Smooth muscle cell (in vitro differentiated cells): ENCODE results near the gene TSPYL6. TPM values are rescaled to one million over a fixed set of nuclear protein-coding genes. Genes with fewer than 3 reads are reported as not detected.

Experiments
- DNase-seq: peaks from one replicate; lab custom pipeline; 2025; ENCODE audit not compliant: unreplicated experiment; lab: John Stamatoyannopoulos, UW
- H2AFZ ChIP-seq: fragments of 200-600 bp; sonication (generic); 2 replicates; pipeline ENCODE4 v1.6.0; 2016; ENCODE audit warnings: antibody characterized with exemption, low read depth, mild to moderate bottlenecking
- H3F3A ChIP-seq: fragments of 200-600 bp; sonication (generic); 2 replicates; pipeline ENCODE4 v1.6.0; 2017; ENCODE audit warnings: antibody characterized with exemption, low read depth
- H3K27ac ChIP-seq: fragments of 200-600 bp; sonication (generic); 2 replicates; pipeline ENCODE4 v1.5.1; 2016; ENCODE audit warnings: low read depth, mild to moderate bottlenecking
- H3K27me3 ChIP-seq: fragments of 200-600 bp; sonication (generic); 2 replicates; pipeline ENCODE4 v1.6.1; 2016; ENCODE audit warnings: low read depth, mild to moderate bottlenecking
- H3K36me3 ChIP-seq: fragments of 200-600 bp; sonication (generic); 2 replicates; pipeline ENCODE4 v1.5.1; 2016; ENCODE audit warnings: low read depth
- H3K4me1 ChIP-seq: fragments of 200-600 bp; sonication (generic); 2 replicates; pipeline ENCODE4 v1.5.1; 2016; ENCODE audit warnings: low read depth
- H3K4me2 ChIP-seq: fragments of 200-600 bp; sonication (generic); 2 replicates; pipeline ENCODE4 v1.6.0; 2016; ENCODE audit warnings: mild to moderate bottlenecking
- H3K4me3 ChIP-seq: fragments of 200-600 bp; sonication (generic); 2 replicates; pipeline ENCODE4 v1.5.1; 2016; ENCODE audit warnings: mild to moderate bottlenecking
- H3K79me2 ChIP-seq: fragments of 200-600 bp; sonication (generic); 2 replicates; pipeline ENCODE4 v1.6.0; 2016; ENCODE audit warnings: low read depth, mild to moderate bottlenecking
- H3K9ac ChIP-seq: fragments of 200-600 bp; sonication (generic); 2 replicates; pipeline ENCODE4 v1.6.0; 2016; ENCODE audit warnings: low read depth
- H3K9me3 ChIP-seq: fragments of 200-600 bp; sonication (generic); replicated peaks from 2 replicates; pipeline ENCODE4 v1.5.1; 2016; ENCODE audit warnings: low read depth
- H4K20me1 ChIP-seq: fragments of 200-600 bp; sonication (generic); 2 replicates; pipeline ENCODE4 v1.6.0; 2016; ENCODE audit warnings: low read depth
- WGBS: methylation state at CpG from one replicate; pipeline ENCODE4 v1.1.7; 2016; ENCODE audit warnings: low lambda C conversion rate; 5-methylcytosine and 5-hydroxymethylcytosine counted together
- polyA plus RNA-seq: library from polyadenylated mRNA; unstranded; fragments of >200 nt; fragmentation: Nextera tagmentation; extraction: Ambion mirVana; gene quantifications from 2 replicates; pipeline ENCODE4 v1.2.1, GENCODE V29; 2016
- total RNA-seq: library from RNA; depleted of rRNA; stranded (reverse); fragments of >200 nt; gene quantifications from 2 replicates; pipeline ENCODE4 v1.2.3, GENCODE V29; 2014
- TF ChIP-seq, protein P1 (sequence below): fragments of 200-600 bp; sonication (generic); IDR thresholded peaks from 2 replicates; pipeline ENCODE4 v1.5.1; 2017; ENCODE audit warnings: borderline replicate concordance, mild to moderate bottlenecking, antibody characterized with exemption; ENCODE audit not compliant: insufficient read depth, poor library complexity, severe bottlenecking

The TSPYL6 gene
- total and polyA plus RNA-seq, 2 experiments from 2014 or later, result not detected

DNA sequence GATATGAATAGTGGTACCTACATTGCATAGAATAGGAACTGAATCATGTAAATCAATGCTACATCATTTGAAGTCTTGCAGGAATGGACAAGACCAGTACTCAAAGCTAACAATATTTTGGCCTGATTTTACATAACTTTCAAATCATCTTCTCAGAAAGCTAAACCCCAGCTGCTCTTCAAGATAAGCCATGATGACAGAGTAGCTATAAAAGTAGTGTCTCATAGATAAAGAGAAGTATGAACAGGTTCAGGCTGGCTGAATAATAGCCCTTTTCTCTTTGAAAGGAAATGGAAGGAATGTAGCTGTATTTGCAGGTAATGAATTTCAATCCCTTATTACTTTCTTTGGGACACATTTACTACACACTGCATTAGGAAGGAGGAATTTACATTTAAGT, 28.2 kb downstream of the TSPYL6 start:
- H3K27ac ChIP-seq, result no peak overlapping the region
- TF ChIP-seq, protein P1, sequence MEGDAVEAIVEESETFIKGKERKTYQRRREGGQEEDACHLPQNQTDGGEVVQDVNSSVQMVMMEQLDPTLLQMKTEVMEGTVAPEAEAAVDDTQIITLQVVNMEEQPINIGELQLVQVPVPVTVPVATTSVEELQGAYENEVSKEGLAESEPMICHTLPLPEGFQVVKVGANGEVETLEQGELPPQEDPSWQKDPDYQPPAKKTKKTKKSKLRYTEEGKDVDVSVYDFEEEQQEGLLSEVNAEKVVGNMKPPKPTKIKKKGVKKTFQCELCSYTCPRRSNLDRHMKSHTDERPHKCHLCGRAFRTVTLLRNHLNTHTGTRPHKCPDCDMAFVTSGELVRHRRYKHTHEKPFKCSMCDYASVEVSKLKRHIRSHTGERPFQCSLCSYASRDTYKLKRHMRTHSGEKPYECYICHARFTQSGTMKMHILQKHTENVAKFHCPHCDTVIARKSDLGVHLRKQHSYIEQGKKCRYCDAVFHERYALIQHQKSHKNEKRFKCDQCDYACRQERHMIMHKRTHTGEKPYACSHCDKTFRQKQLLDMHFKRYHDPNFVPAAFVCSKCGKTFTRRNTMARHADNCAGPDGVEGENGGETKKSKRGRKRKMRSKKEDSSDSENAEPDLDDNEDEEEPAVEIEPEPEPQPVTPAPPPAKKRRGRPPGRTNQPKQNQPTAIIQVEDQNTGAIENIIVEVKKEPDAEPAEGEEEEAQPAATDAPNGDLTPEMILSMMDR, result no peak
- no peaks in the 10 kb centered on the region for H3K9me3 ChIP-seq
- H3K4me1 ChIP-seq, result no peaks in the 10 kb centered on the region
- no peak overlapping the region for H3K9ac ChIP-seq
- no peaks in the 10 kb centered on the region for H4K20me1 ChIP-seq
- no peak overlapping the region for H2AFZ ChIP-seq
- no peak overlapping the region for H3K4me2 ChIP-seq
- DNase-seq, result no peak
- H3K79me2 ChIP-seq, result no peaks in the 10 kb centered on the region
- no peaks in the 10 kb centered on the region for H3K27me3 ChIP-seq
- no peaks in the 10 kb centered on the region for H3F3A ChIP-seq
- no peak overlapping the region for H3K4me3 ChIP-seq
- no peaks in the 10 kb centered on the region for H3K36me3 ChIP-seq

DNA sequence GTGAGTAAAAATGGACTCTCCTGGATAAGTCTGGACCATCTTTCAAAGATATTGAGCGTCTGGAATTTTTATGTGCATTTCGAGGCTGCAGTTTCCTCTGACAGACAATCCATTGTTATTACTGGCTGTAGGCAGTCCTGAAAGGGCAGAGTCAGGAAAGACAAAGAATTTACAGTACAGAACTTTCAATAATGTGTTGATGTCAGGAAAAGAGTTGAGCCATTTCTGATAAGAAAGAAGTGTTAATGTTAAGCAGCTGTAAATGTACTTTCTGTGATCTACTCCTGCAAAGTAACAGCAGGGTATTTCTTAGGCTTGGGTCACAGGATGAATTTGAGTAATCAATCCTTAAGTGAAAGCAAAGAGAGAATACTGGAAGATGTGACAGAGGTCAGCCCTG, 29.8 kb downstream of the TSPYL6 start:
- Histone ChIP-seq H3K9me3 (no peaks in the 10 kb centered on the region), H3K36me3 (no peaks in the 10 kb centered on the region), H4K20me1 (no peaks in the 10 kb centered on the region), H3F3A (no peaks in the 10 kb centered on the region), H3K79me2 (no peaks in the 10 kb centered on the region), H3K4me1 (no peaks in the 10 kb centered on the region), H3K4me2 (no peak overlapping the region), H3K4me3 (no peak overlapping the region), H3K27ac (no peak overlapping the region), H3K27me3 (no peaks in the 10 kb centered on the region), H3K9ac (no peak overlapping the region), H2AFZ (peak overlapping the region; percentile 45)
- WGBS, result 8% methylated on average over 2 of the region's 2 CpGs
- no peak for DNase-seq
- TF ChIP-seq, protein P1, result no peak

DNA sequence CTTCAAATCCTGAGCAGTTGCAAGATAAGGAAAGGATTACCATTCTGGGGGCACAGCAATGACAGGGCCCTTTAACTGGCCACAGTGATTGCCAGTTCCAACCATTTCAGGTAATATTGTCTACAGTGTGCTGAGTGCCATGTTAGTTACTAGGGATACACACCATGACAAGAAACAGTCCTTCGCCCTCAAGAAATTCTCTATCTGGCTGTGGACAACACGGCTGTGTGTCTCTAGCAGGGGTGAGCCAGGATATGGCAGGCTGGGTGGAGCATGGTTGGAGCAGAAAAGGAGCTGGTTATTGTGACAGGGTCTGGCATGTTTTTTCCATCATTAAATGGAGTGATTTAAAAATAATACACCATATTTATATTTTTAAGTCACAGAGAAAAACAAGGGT, 31.0 kb downstream of the TSPYL6 start:
- H3K79me2 ChIP-seq, result no peaks in the 10 kb centered on the region
- no peak for DNase-seq
- no peaks in the 10 kb centered on the region for H3F3A ChIP-seq
- H3K4me3 ChIP-seq, result no peak overlapping the region
- no peaks in the 10 kb centered on the region for H3K36me3 ChIP-seq
- no peak overlapping the region for H3K9ac ChIP-seq
- no peak overlapping the region for H3K27ac ChIP-seq
- no peaks in the 10 kb centered on the region for H3K9me3 ChIP-seq
- H3K4me2 ChIP-seq, result no peak overlapping the region
- H2AFZ ChIP-seq, result no peak overlapping the region
- TF ChIP-seq, protein P1, result no peak
- WGBS, result 56% methylated on average over 2 of the region's 2 CpGs
- H3K27me3 ChIP-seq, result no peaks in the 10 kb centered on the region
- H4K20me1 ChIP-seq, result no peaks in the 10 kb centered on the region
- H3K4me1 ChIP-seq, result no peaks in the 10 kb centered on the region

DNA sequence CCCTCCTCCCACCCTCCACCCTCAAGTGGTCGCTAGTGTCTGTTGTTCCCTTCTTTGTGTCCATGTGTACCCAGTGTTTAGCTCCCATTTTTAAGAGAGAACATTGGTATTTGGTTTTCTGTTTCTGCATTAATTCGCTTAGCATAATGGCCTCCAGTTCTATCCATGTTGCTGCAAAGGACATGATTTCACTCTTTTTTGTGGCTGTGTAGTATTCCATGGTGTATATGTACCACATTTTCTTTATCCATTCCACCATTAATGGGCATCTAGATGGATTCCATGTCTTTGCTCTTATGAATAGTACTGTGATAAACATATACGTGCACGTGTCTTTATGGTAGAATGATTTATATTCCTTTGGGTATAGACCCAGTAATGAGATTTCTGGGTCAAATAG, 42.9 kb downstream of the TSPYL6 start:
- no peak for DNase-seq
- no peaks in the 10 kb centered on the region for H3K79me2 ChIP-seq
- TF ChIP-seq, protein P1, result no peak
- peak overlapping the region; percentile 41 for H3K27ac ChIP-seq
- no peaks in the 10 kb centered on the region for H3K36me3 ChIP-seq
- no peak overlapping the region for H3K4me2 ChIP-seq
- H3K4me1 ChIP-seq, result peaks cover 10% of the 10 kb centered on the region
- peaks cover 1% of the 10 kb centered on the region for H3F3A ChIP-seq
- H2AFZ ChIP-seq, result no peak overlapping the region
- no peaks in the 10 kb centered on the region for H3K27me3 ChIP-seq
- 95% methylated on average over 4 of the region's 4 CpGs for WGBS
- no peak overlapping the region for H3K4me3 ChIP-seq
- no peak overlapping the region for H3K9ac ChIP-seq
- H3K9me3 ChIP-seq, result no peaks in the 10 kb centered on the region
- H4K20me1 ChIP-seq, result no peaks in the 10 kb centered on the region
